PFSK-1 (cell line): ENCODE results near the gene ABCG8.

Source experiments
- FOXP2 ChIP-seq: optimal IDR thresholded peaks from 2 replicates; pipeline ENCODE3; 2011; ENCODE audit warnings: borderline replicate concordance, control low read depth, inconsistent platforms; ENCODE audit not compliant: insufficient read depth; ENCODE audit errors: extremely low read length, extremely low read depth
- POLR2AphosphoS5 ChIP-seq: IDR thresholded peaks from 2 replicates; pipeline ENCODE4 v1.6.1; 2012; ENCODE audit warnings: low read depth, mild to moderate bottlenecking, control low read depth, low read length, moderate library complexity
- SIN3A ChIP-seq: IDR thresholded peaks from 2 replicates; pipeline ENCODE4 v1.6.1; 2012; ENCODE audit warnings: mild to moderate bottlenecking, low read length, moderate library complexity, borderline replicate concordance; ENCODE audit not compliant: insufficient read depth
- TAF1 ChIP-seq: IDR thresholded peaks from 2 replicates; pipeline ENCODE4 v1.6.1; 2012; ENCODE audit warnings: low read length, control low read depth, borderline replicate concordance; ENCODE audit not compliant: insufficient read depth
- TF ChIP-seq, protein P1 (sequence below), 2 experiments: IDR thresholded peaks; 2 replicates each; pipeline versions ENCODE4 v1.6.1 to v1.8.0; 2011 to 2012; ENCODE audit warnings: low read depth in 2 of 2, low read length in 2 of 2, control low read depth in 1 of 2, inconsistent platforms in 1 of 2, mild to moderate bottlenecking in 1 of 2, moderate library complexity in 1 of 2; ENCODE audit not compliant: insufficient read depth in 1 of 2

- TF ChIP-seq POLR2AphosphoS5 (no peak), TAF1 (no peak), SIN3A (no peak), FOXP2 (no peak)
- TF ChIP-seq, protein P1, sequence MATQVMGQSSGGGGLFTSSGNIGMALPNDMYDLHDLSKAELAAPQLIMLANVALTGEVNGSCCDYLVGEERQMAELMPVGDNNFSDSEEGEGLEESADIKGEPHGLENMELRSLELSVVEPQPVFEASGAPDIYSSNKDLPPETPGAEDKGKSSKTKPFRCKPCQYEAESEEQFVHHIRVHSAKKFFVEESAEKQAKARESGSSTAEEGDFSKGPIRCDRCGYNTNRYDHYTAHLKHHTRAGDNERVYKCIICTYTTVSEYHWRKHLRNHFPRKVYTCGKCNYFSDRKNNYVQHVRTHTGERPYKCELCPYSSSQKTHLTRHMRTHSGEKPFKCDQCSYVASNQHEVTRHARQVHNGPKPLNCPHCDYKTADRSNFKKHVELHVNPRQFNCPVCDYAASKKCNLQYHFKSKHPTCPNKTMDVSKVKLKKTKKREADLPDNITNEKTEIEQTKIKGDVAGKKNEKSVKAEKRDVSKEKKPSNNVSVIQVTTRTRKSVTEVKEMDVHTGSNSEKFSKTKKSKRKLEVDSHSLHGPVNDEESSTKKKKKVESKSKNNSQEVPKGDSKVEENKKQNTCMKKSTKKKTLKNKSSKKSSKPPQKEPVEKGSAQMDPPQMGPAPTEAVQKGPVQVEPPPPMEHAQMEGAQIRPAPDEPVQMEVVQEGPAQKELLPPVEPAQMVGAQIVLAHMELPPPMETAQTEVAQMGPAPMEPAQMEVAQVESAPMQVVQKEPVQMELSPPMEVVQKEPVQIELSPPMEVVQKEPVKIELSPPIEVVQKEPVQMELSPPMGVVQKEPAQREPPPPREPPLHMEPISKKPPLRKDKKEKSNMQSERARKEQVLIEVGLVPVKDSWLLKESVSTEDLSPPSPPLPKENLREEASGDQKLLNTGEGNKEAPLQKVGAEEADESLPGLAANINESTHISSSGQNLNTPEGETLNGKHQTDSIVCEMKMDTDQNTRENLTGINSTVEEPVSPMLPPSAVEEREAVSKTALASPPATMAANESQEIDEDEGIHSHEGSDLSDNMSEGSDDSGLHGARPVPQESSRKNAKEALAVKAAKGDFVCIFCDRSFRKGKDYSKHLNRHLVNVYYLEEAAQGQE (IDR thresholded peaks at IDR 0.05; ENCODE audit: insufficient read depth in 1 of 2, low read depth in 2 of 2, low read length in 2 of 2), result no peak
Observed at GRCh38 chr2:43796206-43796605, 42.6 kb upstream of the ABCG8 start.
